GM13976 (cell line): ENCODE measurements around the gene SPTBN5.

Experiments
- DNase-seq: peaks from one replicate; pipeline ENCODE4 v3.0.0; 2012; ENCODE audit warnings: low spot score
- CTCF ChIP-seq: IDR thresholded peaks from 2 replicates; pipeline ENCODE4 v1.5.1; 2012; ENCODE audit warnings: borderline replicate concordance, mild to moderate bottlenecking; ENCODE audit not compliant: insufficient read depth; ENCODE audit errors: extremely low read depth, missing control alignments, control extremely low read depth
- in situ Hi-C: fragments of 300-500 bp; cut with MboI; formaldehyde crosslinking; loops from one replicate; pipeline ENCODE4 v1.12.0; 2022; ENCODE audit warnings: low sequenced_read_pairs, mixed read lengths, inconsistent platforms; ENCODE audit not compliant: unreplicated experiment

SPTBN5 gene

GRCh38 chr15:41897363-41897799, 3.5 kb upstream of the SPTBN5 start:
- TF ChIP-seq CTCF, result no peak
- no peak for DNase-seq
- in situ Hi-C loops, result no loop called here

- in situ Hi-C loops, result no loop called here
- DNase-seq, result no peak
- no peak for TF ChIP-seq CTCF
These were observed 2.7 kb upstream of the SPTBN5 start for GRCh38 chr15:41896566-41896965.

- TF ChIP-seq CTCF, result no peak
- DNase-seq, result no peak
- in situ Hi-C loops, result no loop called here
These were observed 2.1 kb upstream of the SPTBN5 start for GRCh38 chr15:41895957-41896356.

- in situ Hi-C loops, result no loop called here
- DNase-seq, result no peak
- no peak for TF ChIP-seq CTCF
These were observed 1.6 kb upstream of the SPTBN5 start for GRCh38 chr15:41895491-41895890.

- TF ChIP-seq CTCF, result no peak
- DNase-seq, result peak; percentile 92
These were observed 1.1 kb upstream of the SPTBN5 start for GRCh38 chr15:41894791-41895463.

GRCh38 chr15:41894251-41894790, 468 bp upstream of the SPTBN5 start:
- DNase-seq, result no peak
- no peak for TF ChIP-seq CTCF
- in situ Hi-C loops, result no loop called here

More at GRCh38 chr15:41894791-41895463, 1.1 kb upstream of the SPTBN5 start:
- in situ Hi-C loops, result no loop called here
